Endothelial cell of umbilical vein (primary cell): ENCODE results near the gene BGN. TPM values are rescaled to one million over a fixed set of nuclear protein-coding genes. Genes with fewer than 3 reads are reported as not detected.

Source experiments
- BruUV-seq: library from RNA; stranded (reverse); fragments of 400-500 nt; replicated peaks from 2 replicates; lab custom pipeline; 2021; lab: Mats Ljungman, UMichigan
- CTCF ChIA-PET: fragments of 300-600, 350-600 bp; sonication (Branson Sonifier 250); formaldehyde crosslinking; loops from one replicate; lab custom pipeline; 2021; ENCODE audit warnings: antibody characterized with exemption, inconsistent platforms; lab: Charles Lee
- POLR2A ChIA-PET: fragments of 300-600, 350-600 bp; sonication (Branson Sonifier 250); formaldehyde crosslinking; loops from one replicate; lab custom pipeline; 2021; ENCODE audit warnings: antibody characterized with exemption, inconsistent platforms; lab: Charles Lee
- DNase-seq: peaks from one replicate; pipeline ENCODE4 v3.0.0-alpha.2; 2011; ENCODE audit warnings: low read depth, low spot score
- FAIRE-seq: peaks from 2 replicates; lab custom pipeline; 2011; peaks lifted over from hg19 to GRCh38; lab: Jason Lieb, UNC
- H2AFZ ChIP-seq: 2 replicates; pipeline ENCODE4 v1.6.0; 2012; ENCODE audit warnings: low read depth, low read length, control low read depth, inconsistent platforms
- H3K27ac ChIP-seq: 2 replicates; pipeline ENCODE4 v1.5.1; 2011; ENCODE audit warnings: low read depth, mild to moderate bottlenecking, control low read depth, low read length, moderate library complexity; ENCODE audit not compliant: insufficient read depth
- H3K27me3 ChIP-seq, 2 experiments: 2 replicates each; pipeline versions ENCODE4 v1.6.0 to v1.6.1; 2011; ENCODE audit warnings: low read length in 2 of 2, mixed read lengths in 1 of 2; ENCODE audit not compliant: control insufficient read depth in 2 of 2, insufficient read depth in 2 of 2
- H3K36me3 ChIP-seq, 2 experiments: 2 replicates in 1 of 2; 3 replicates in 1 of 2; pipeline ENCODE4 v1.5.1; 2011; ENCODE audit warnings: low read length in 2 of 2, mild to moderate bottlenecking in 1 of 2, moderate library complexity in 1 of 2; ENCODE audit not compliant: control insufficient read depth in 2 of 2, insufficient read depth in 2 of 2; ENCODE audit errors: extremely low read depth in 1 of 2
- H3K4me1 ChIP-seq: 3 replicates; pipeline ENCODE4 v1.5.1; 2011; ENCODE audit warnings: mild to moderate bottlenecking, low read length; ENCODE audit not compliant: control insufficient read depth, insufficient read depth; ENCODE audit errors: extremely low read depth
- H3K4me2 ChIP-seq: 2 replicates; pipeline ENCODE4 v1.6.1; 2011; ENCODE audit warnings: low read length, control low read depth, mixed read lengths; ENCODE audit not compliant: insufficient read depth
- H3K4me3 ChIP-seq, 3 experiments: fragments of 200-600 bp in 1 of 3; sonication (generic), shearing (Covaris generic) in 1 of 3; replicated peaks in 1 of 3; 2 replicates each; pipeline ENCODE4 v1.5.1; 2011 to 2016; ENCODE audit warnings: control low read depth in 3 of 3, low read length in 3 of 3, mild to moderate bottlenecking in 2 of 3, inconsistent platforms in 1 of 3, low read depth in 1 of 3, moderate library complexity in 1 of 3; ENCODE audit not compliant: insufficient read depth in 1 of 3
- H3K79me2 ChIP-seq: 2 replicates; pipeline ENCODE4 v1.6.0; 2012; ENCODE audit warnings: low read length, inconsistent platforms; ENCODE audit not compliant: control insufficient read depth, insufficient read depth
- H3K9ac ChIP-seq: replicated peaks from 2 replicates; pipeline ENCODE3; 2011; ENCODE audit warnings: low read length, control low read depth; ENCODE audit not compliant: insufficient read depth; ENCODE audit errors: extremely low read depth
- H3K9me1 ChIP-seq: replicated peaks from 3 replicates; pipeline ENCODE4 v1.6.0; 2011; ENCODE audit warnings: mild to moderate bottlenecking, low read length; ENCODE audit not compliant: control insufficient read depth, insufficient read depth; ENCODE audit errors: extremely low read depth
- H3K9me3 ChIP-seq: replicated peaks from 2 replicates; pipeline ENCODE4 v1.5.1; 2012; ENCODE audit warnings: low read length, inconsistent platforms; ENCODE audit not compliant: control insufficient read depth, insufficient read depth
- H4K20me1 ChIP-seq: replicated peaks from 2 replicates; pipeline ENCODE3; 2011; ENCODE audit warnings: mild to moderate bottlenecking, low read length; ENCODE audit not compliant: control insufficient read depth, insufficient read depth; ENCODE audit errors: extremely low read depth
- EZH2 ChIP-seq: IDR thresholded peaks from 2 replicates; pipeline ENCODE4 v1.6.1; 2012; ENCODE audit warnings: borderline replicate concordance, low read depth, mild to moderate bottlenecking, moderate library complexity, low read length, inconsistent platforms; ENCODE audit not compliant: severe bottlenecking
- FOS ChIP-seq: IDR thresholded peaks from 2 replicates; pipeline ENCODE4 v1.6.1; 2011; ENCODE audit warnings: mild to moderate bottlenecking, low read length, moderate library complexity, borderline replicate concordance; ENCODE audit not compliant: insufficient read depth
- GATA2 ChIP-seq: IDR thresholded peaks from 2 replicates; pipeline ENCODE4 v1.7.0; 2011; ENCODE audit warnings: low read depth, mild to moderate bottlenecking, moderate library complexity, mixed read lengths, low read length; ENCODE audit not compliant: insufficient read length, insufficient read depth
- JUN ChIP-seq: IDR thresholded peaks from 2 replicates; pipeline ENCODE4 v1.6.1; 2011; ENCODE audit warnings: borderline replicate concordance, low read depth; ENCODE audit not compliant: insufficient read length, insufficient read depth
- MYC ChIP-seq: IDR thresholded peaks from one replicate; pipeline ENCODE4 v1.6.1; 2011; ENCODE audit warnings: mild to moderate bottlenecking, low read depth, low read length
- POLR2A ChIP-seq: IDR thresholded peaks from 2 replicates; pipeline ENCODE4 v1.6.1; 2012; ENCODE audit warnings: low read depth, mild to moderate bottlenecking, control low read depth, low read length
- POLR2AphosphoS5 ChIP-seq: IDR thresholded peaks from 2 replicates; pipeline ENCODE4 v1.6.1; 2012; ENCODE audit warnings: low read depth, mild to moderate bottlenecking, control low read depth, low read length, moderate library complexity; ENCODE audit not compliant: insufficient read depth
- dilution Hi-C: fragments of 300-500 bp; cut with MboI; formaldehyde crosslinking; loops from one replicate; pipeline ENCODE4 v1.15.0; 2019; ENCODE audit warnings: low sequenced_read_pairs; ENCODE audit not compliant: extremely low pct_ligation_motif_present
- intact Hi-C: fragments of 100-400 bp; cut with micrococcal nuclease; formaldehyde crosslinking; loops from one replicate; pipeline ENCODE4 v1.10.0; 2022
- polyA plus RNA-seq, 4 experiments: library from polyadenylated mRNA; depleted of rRNA in 3 of 4; stranded (reverse) in 3 of 4; unstranded in 1 of 4; fragments of >200 nt; gene quantifications; 2 replicates each; pipeline versions ENCODE4 v1.2.1 to v1.2.3, GENCODE V29; 2011 to 2012; ENCODE audit warnings: missing spikeins in 1 of 4
- total RNA-seq: library from RNA; stranded (reverse); gene quantifications from 2 replicates; pipeline ENCODE4 v1.2.3, GENCODE V29; 2021
- TF ChIP-seq, protein P1 (sequence below): IDR thresholded peaks from 2 replicates; pipeline ENCODE4 v1.6.1; 2011; ENCODE audit not compliant: insufficient read depth, insufficient read length
- TF ChIP-seq, protein P2 (sequence below), 2 donors: IDR thresholded peaks; 1 replicate in 1 of 2; 2 replicates in 1 of 2; pipeline ENCODE4 v1.5.1; 2011; ENCODE audit warnings: low read length in 2 of 2, mild to moderate bottlenecking in 2 of 2, moderate library complexity in 2 of 2, control low read depth in 1 of 2, inconsistent platforms in 1 of 2, low read depth in 1 of 2; ENCODE audit not compliant: insufficient read depth in 1 of 2; ENCODE audit errors: extremely low read depth in 1 of 2

BGN gene
- total and polyA plus RNA-seq, 2 donors (not counting 3 experiments of a cell fraction or from before 2014, with no cell fraction given) = 479 to 879 TPM

DNA sequence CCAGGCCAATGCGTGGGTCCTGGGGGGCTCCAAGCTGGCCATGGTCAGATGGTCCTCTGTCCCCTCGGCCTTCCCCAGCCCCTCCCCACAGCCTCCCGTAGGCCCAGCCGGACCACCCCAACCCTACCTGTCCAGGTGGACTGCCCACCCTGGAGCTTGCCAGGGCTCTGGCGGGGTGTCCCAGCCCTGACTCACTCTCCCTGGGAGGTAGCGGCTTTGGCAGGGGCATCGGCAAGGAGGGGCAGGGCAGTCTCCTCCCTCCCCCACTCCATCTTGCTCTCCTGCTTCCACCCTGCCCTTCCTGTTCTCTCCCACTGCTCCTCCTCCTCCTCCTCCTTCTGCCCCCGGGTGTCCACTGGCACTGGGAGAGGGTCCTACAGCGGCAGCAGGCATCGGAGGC lies 7.4 kb downstream of the BGN start:
- Histone ChIP-seq H3K27ac (no peak overlapping the region), H3K9me3 (no peaks in the 10 kb centered on the region), H3K4me2 (no peak overlapping the region), H3K9me1 (no peaks in the 10 kb centered on the region), H2AFZ (no peak overlapping the region), H3K36me3 (peaks cover 0 to 39% of the 10 kb centered on the region in 2 experiments), H3K4me1 (no peaks in the 10 kb centered on the region), H3K27me3 (no peaks in the 10 kb centered on the region), H3K79me2 (peaks cover 2% of the 10 kb centered on the region), H3K9ac (no peak overlapping the region), H3K4me3 (no peak overlapping the region), H4K20me1 (no peaks in the 10 kb centered on the region)
- BruUV-seq = no TSS peak
- dilution Hi-C loops (no loop called here), intact Hi-C loops (no loop called here)
- ChIA-PET POLR2A (no interaction called here), CTCF (interaction anchor here (1.9 kb wide), 1 partner anchor 31 kb away, joined by 7 read pairs; the partner anchor contains the start of gene HAUS7)
- FAIRE-seq (no peak), DNase-seq (no peak)
- TF ChIP-seq FOS (no peak), POLR2AphosphoS5 (no peak), JUN (no peak), GATA2 (no peak), POLR2A (no peak), EZH2 (no peak), MYC (no peak)
- TF ChIP-seq, protein P1, sequence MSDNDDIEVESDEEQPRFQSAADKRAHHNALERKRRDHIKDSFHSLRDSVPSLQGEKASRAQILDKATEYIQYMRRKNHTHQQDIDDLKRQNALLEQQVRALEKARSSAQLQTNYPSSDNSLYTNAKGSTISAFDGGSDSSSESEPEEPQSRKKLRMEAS = no peak
- TF ChIP-seq, protein P2, sequence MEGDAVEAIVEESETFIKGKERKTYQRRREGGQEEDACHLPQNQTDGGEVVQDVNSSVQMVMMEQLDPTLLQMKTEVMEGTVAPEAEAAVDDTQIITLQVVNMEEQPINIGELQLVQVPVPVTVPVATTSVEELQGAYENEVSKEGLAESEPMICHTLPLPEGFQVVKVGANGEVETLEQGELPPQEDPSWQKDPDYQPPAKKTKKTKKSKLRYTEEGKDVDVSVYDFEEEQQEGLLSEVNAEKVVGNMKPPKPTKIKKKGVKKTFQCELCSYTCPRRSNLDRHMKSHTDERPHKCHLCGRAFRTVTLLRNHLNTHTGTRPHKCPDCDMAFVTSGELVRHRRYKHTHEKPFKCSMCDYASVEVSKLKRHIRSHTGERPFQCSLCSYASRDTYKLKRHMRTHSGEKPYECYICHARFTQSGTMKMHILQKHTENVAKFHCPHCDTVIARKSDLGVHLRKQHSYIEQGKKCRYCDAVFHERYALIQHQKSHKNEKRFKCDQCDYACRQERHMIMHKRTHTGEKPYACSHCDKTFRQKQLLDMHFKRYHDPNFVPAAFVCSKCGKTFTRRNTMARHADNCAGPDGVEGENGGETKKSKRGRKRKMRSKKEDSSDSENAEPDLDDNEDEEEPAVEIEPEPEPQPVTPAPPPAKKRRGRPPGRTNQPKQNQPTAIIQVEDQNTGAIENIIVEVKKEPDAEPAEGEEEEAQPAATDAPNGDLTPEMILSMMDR (IDR thresholded peaks at IDR 0.05; ENCODE audit: extremely low read depth in 1 of 2, insufficient read depth in 1 of 2, low read depth in 1 of 2, low read length in 2 of 2) = no peak
